Parathyroid adenoma (tissue), 2 donors: ENCODE measurements around the gene PIP4K2C.

ENCODE experiments used
- H2AFZ ChIP-seq: fragments of 300-600 bp; sonication (generic); one replicate; pipeline ENCODE4 v1.7.0; 2017; ENCODE audit warnings: antibody characterized with exemption, mild to moderate bottlenecking
- H3K27ac ChIP-seq: fragments of 300-600 bp; sonication (generic); one replicate; pipeline ENCODE4 v1.7.0; 2017
- H3K27me3 ChIP-seq: fragments of 300-600 bp; sonication (generic); one replicate; pipeline ENCODE4 v1.7.0; 2017; ENCODE audit warnings: low read length; ENCODE audit not compliant: control insufficient read depth, insufficient read depth
- H3K36me3 ChIP-seq: fragments of 300-600 bp; sonication (generic); one replicate; pipeline ENCODE4 v1.7.0; 2017; ENCODE audit warnings: low read length; ENCODE audit not compliant: control insufficient read depth, insufficient read depth
- H3K4me1 ChIP-seq: fragments of 300-600 bp; sonication (generic); one replicate; pipeline ENCODE4 v1.7.0; 2017; ENCODE audit warnings: control low read depth
- H3K4me2 ChIP-seq: fragments of 300-600 bp; sonication (generic); one replicate; pipeline ENCODE4 v1.7.0; 2017; ENCODE audit warnings: low read length
- H3K4me3 ChIP-seq: fragments of 300-600 bp; sonication (generic); one replicate; pipeline ENCODE4 v1.7.0; 2017; ENCODE audit warnings: low read depth, low read length
- H3K79me2 ChIP-seq: fragments of 300-600 bp; sonication (generic); one replicate; pipeline ENCODE4 v1.7.0; 2017; ENCODE audit warnings: control low read depth
- H3K9ac ChIP-seq: fragments of 300-600 bp; sonication (generic); one replicate; pipeline ENCODE4 v1.7.0; 2017; ENCODE audit warnings: mild to moderate bottlenecking
- H3K9me3 ChIP-seq: fragments of 300-600 bp; sonication (generic); one replicate; pipeline ENCODE4 v1.7.0; 2017; ENCODE audit warnings: low read length; ENCODE audit not compliant: control insufficient read depth
- TF ChIP-seq, protein P1 (sequence below): fragments of 300-600 bp; sonication (generic); IDR thresholded peaks from one replicate; pipeline ENCODE4 v1.7.0; 2017; ENCODE audit warnings: antibody characterized with exemption, mild to moderate bottlenecking
- donor health status: primary hyperparathyroidism.

The PIP4K2C gene

DNA sequence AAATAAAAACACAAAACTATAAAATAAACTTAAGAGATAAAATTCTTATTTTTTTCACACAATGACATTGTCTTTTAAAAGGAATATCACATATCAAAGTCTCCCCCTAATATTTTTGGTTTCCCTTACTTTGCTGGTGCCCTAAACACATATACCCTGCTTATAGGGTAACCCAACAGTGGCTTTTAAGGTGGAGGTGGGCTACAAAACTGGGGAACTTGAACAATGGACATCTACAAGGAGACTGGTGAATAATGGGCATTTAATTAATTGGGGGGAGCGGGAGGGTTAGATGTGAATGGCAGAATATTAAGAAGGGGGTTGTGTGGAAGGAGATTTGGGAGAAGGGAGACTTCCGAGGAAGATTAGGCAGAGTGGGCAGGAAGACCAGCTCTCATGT, 32.4 kb downstream of the PIP4K2C start:
- no peaks in the 10 kb centered on the region for H3K9me3 ChIP-seq
- H3K36me3 ChIP-seq, result no peaks in the 10 kb centered on the region
- no peak overlapping the region for H3K4me3 ChIP-seq
- no peaks in the 10 kb centered on the region for H3K79me2 ChIP-seq
- no peak overlapping the region for H3K9ac ChIP-seq
- TF ChIP-seq, protein P1, sequence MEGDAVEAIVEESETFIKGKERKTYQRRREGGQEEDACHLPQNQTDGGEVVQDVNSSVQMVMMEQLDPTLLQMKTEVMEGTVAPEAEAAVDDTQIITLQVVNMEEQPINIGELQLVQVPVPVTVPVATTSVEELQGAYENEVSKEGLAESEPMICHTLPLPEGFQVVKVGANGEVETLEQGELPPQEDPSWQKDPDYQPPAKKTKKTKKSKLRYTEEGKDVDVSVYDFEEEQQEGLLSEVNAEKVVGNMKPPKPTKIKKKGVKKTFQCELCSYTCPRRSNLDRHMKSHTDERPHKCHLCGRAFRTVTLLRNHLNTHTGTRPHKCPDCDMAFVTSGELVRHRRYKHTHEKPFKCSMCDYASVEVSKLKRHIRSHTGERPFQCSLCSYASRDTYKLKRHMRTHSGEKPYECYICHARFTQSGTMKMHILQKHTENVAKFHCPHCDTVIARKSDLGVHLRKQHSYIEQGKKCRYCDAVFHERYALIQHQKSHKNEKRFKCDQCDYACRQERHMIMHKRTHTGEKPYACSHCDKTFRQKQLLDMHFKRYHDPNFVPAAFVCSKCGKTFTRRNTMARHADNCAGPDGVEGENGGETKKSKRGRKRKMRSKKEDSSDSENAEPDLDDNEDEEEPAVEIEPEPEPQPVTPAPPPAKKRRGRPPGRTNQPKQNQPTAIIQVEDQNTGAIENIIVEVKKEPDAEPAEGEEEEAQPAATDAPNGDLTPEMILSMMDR, result no peak
- H3K4me1 ChIP-seq, result no peaks in the 10 kb centered on the region
- H3K4me2 ChIP-seq, result no peak overlapping the region
- no peak overlapping the region for H2AFZ ChIP-seq
- no peak overlapping the region for H3K27ac ChIP-seq
- H3K27me3 ChIP-seq, result peaks cover 9% of the 10 kb centered on the region

DNA sequence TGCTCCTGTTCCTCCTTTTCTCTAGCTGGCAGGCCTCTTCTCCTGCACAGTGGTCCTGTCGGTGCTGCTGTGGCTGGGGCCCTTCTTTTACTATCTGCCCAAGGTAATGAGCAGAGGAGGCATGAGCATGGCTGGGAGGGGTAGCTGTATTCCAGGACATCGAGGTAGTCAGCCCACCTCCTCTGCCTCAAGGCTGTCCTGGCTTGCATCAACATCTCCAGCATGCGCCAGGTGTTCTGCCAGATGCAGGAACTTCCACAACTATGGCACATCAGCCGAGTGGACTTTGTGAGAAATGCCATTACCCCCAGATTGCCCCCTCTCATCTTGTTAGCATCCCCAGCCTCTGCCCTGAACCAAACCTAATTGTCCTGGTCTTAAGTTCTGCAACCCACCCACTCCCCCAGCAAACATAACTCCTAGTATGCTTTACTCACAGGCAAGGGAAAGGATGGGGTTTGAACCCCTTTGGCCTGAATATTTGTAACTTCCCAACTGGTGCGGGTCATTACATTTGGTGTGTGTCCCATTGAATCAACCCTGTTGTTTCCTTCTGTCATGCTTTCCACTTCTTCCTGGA, 32.9 kb downstream of the PIP4K2C start:
- Histone ChIP-seq H2AFZ (no peak overlapping the region), H3K4me3 (no peak overlapping the region), H3K4me2 (no peak overlapping the region), H3K79me2 (no peaks in the 10 kb centered on the region), H3K27me3 (peaks cover 11% of the 10 kb centered on the region), H3K9ac (no peak overlapping the region), H3K36me3 (no peaks in the 10 kb centered on the region), H3K27ac (no peak overlapping the region), H3K9me3 (no peaks in the 10 kb centered on the region), H3K4me1 (no peaks in the 10 kb centered on the region)
- TF ChIP-seq, protein P1, result no peak

DNA sequence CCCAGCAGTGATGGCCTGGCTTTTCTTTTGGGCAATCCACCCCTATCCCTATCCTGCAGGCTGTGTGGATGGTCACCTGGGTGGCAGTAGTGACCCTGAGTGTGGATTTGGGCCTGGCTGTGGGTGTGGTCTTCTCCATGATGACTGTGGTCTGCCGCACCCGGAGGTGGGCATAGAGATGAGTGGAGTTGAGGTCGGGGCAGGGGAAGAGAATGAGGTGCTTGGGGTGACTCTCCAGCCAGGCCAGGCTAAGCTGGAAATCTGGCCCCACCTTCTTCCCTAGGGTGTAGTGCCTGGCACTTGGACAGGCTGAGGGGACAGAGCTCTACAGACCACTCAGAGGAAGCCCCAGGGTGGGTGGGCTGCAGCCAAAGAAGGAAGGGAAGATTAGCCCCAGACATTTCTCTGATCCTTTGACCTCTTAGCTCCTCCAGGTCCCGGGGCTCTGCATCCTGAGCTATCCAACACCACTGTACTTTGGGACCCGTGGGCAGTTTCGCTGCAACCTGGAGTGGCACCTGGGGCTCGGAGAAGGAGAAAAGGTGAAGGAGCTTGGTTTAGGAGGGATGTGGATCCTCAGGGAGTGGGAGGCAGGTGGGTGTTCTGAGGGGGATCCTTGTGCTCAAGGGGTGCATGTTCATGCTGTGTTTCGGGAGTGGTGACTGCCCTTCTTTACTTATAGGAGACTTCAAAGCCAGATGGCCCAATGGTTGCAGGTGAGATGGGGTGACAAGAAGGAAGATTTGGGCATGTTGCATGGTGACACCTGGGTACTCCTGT, 33.6 kb downstream of the PIP4K2C start:
- Histone ChIP-seq H3K79me2 (no peaks in the 10 kb centered on the region), H3K9ac (no peak overlapping the region), H3K4me2 (no peak overlapping the region), H3K4me1 (no peaks in the 10 kb centered on the region), H3K36me3 (no peaks in the 10 kb centered on the region), H3K27me3 (peaks cover 11% of the 10 kb centered on the region), H3K27ac (no peak overlapping the region), H3K4me3 (no peak overlapping the region), H2AFZ (no peak overlapping the region), H3K9me3 (no peaks in the 10 kb centered on the region)
- TF ChIP-seq, protein P1, result no peak

DNA sequence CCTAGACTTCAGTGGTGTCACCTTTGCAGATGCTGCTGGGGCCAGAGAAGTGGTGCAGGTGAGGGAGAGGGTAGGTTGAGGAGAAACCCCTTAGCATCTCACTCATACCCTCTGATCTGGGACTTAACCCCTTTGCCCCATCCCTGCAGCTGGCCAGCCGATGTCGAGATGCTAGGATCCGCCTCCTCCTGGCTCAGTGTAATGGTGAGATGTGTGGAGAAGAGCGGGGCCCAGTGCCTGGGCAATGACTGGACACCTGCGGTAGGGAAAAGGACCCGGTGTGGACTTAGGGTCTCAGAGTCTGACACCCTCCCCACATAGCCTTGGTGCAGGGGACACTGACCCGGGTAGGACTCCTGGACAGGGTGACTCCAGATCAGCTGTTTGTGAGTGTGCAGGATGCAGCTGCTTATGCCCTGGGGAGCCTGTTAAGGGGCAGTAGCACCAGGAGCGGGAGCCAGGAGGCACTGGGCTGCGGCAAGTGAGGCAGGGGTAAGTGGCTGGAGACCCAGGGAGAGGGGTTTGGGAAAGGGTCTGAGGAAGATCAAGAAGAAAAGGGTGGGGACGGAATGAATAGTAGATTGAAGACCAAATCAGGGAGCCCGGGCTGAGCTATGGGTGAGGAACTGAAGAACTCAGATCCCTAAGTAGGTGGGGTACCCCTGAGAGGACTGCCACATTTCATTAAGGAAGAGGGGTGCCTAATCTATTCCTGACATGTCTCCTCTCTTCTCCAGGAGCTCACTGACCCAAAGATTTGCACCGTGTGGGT, 34.5 kb downstream of the PIP4K2C start:
- H3K4me2 ChIP-seq, result no peak overlapping the region
- H3K4me3 ChIP-seq, result no peak overlapping the region

More for the DNA sequence above, 34.5 kb downstream of the PIP4K2C start:
- Histone ChIP-seq H2AFZ (no peak overlapping the region), H3K79me2 (no peaks in the 10 kb centered on the region), H3K36me3 (no peaks in the 10 kb centered on the region), H3K27me3 (peaks cover 11% of the 10 kb centered on the region), H3K9me3 (no peaks in the 10 kb centered on the region), H3K9ac (no peak overlapping the region), H3K4me1 (no peaks in the 10 kb centered on the region), H3K27ac (no peak overlapping the region)
- TF ChIP-seq, protein P1, result no peak
